Panc1 (cell line): ENCODE data around the gene ALX3. TPM values are rescaled to one million over a fixed set of nuclear protein-coding genes. Genes with fewer than 3 reads are reported as not detected.

Experiments used
- ATAC-seq: fragments of 200-7000 bp; cut with Tn5 transposase; 2 replicates; pipeline ENCODE4 v1.9.1; 2020; ENCODE audit warnings: mild to moderate bottlenecking, moderate library complexity
- BruUV-seq: library from RNA; stranded (reverse); fragments of 400-500 nt; replicated peaks from 2 replicates; lab custom pipeline; 2021; lab: Mats Ljungman, UMichigan
- CTCF ChIA-PET: fragments of 300-600 bp; sonication (Branson Sonifier 250); formaldehyde crosslinking; loops from one replicate; lab custom pipeline; 2022; ENCODE audit warnings: antibody characterized with exemption; lab: Charles Lee
- POLR2A ChIA-PET: fragments of 300-600 bp; sonication (Branson Sonifier 250); formaldehyde crosslinking; loops from one replicate; lab custom pipeline; 2022; ENCODE audit warnings: antibody characterized with exemption; lab: Charles Lee
- DNase-seq: peaks from one replicate; pipeline ENCODE4 v3.0.0-alpha.2; 2010; ENCODE audit warnings: low read depth, low spot score
- H3K27ac ChIP-seq: 2 replicates; pipeline ENCODE4 v1.5.1; 2011; ENCODE audit warnings: mild to moderate bottlenecking, low read length, inconsistent platforms
- H3K27me3 ChIP-seq: fragments of 200-500 bp; sonication (Bioruptor generic); 2 replicates; pipeline ENCODE4 v1.6.0; 2014; ENCODE audit warnings: low read length, inconsistent platforms; ENCODE audit not compliant: control insufficient read depth, insufficient read depth
- H3K36me3 ChIP-seq: fragments of 200-500 bp; sonication (Bioruptor generic); 2 replicates; pipeline ENCODE4 v1.5.1; 2014; ENCODE audit warnings: inconsistent platforms, mild to moderate bottlenecking, low read length, moderate library complexity; ENCODE audit not compliant: control insufficient read depth, insufficient read depth
- H3K4me1 ChIP-seq: 2 replicates; pipeline ENCODE4 v1.5.1; 2011; ENCODE audit warnings: inconsistent platforms, mild to moderate bottlenecking, low read length, moderate library complexity; ENCODE audit not compliant: control insufficient read depth, insufficient read depth
- H3K4me3 ChIP-seq, 2 experiments: 2 replicates each; pipeline ENCODE4 v1.5.1; 2011 to 2012; ENCODE audit warnings: low read depth in 2 of 2, low read length in 2 of 2, mild to moderate bottlenecking in 2 of 2, inconsistent platforms in 1 of 2, moderate library complexity in 1 of 2
- H3K9me3 ChIP-seq: fragments of 200-500 bp; sonication (Bioruptor generic); 2 replicates; pipeline ENCODE4 v1.5.1; 2014; ENCODE audit warnings: low read depth, mild to moderate bottlenecking, inconsistent platforms, low read length, moderate library complexity; ENCODE audit not compliant: control insufficient read depth, insufficient read depth
- CTCF ChIP-seq: fragments of 450-650 bp; IDR thresholded peaks from 2 replicates; pipeline ENCODE4 v1.5.1; 2017; ENCODE audit warnings: mild to moderate bottlenecking
- POLR2AphosphoS5 ChIP-seq: IDR thresholded peaks from 2 replicates; pipeline ENCODE4 v1.6.1; 2012; ENCODE audit warnings: mild to moderate bottlenecking, low read depth, low read length, moderate library complexity
- REST ChIP-seq, 2 experiments: IDR thresholded peaks; 2 replicates each; pipeline ENCODE4 v1.6.1; 2011 to 2012; ENCODE audit warnings: low read depth in 2 of 2, control low read depth in 1 of 2, low read length in 1 of 2, mild to moderate bottlenecking in 1 of 2, moderate library complexity in 1 of 2; ENCODE audit not compliant: insufficient read depth in 1 of 2
- SIN3A ChIP-seq: IDR thresholded peaks from 2 replicates; pipeline ENCODE4 v1.6.1; 2012; ENCODE audit warnings: low read depth, mild to moderate bottlenecking, low read length, moderate library complexity, borderline replicate concordance; ENCODE audit not compliant: insufficient read depth
- TCF7L2 ChIP-seq: IDR thresholded peaks from 2 replicates; pipeline ENCODE4 v1.6.1; 2011; ENCODE audit warnings: mild to moderate bottlenecking, low read depth, low read length, inconsistent platforms
- in situ Hi-C: cut with HindIII; loops from 2 replicates; pipeline ENCODE4 v1.10.0; 2016; ENCODE audit warnings: low sequenced_read_pairs, low pct_unique_long_range_greater_than_20kb
- intact Hi-C: fragments of 100-400 bp; cut with micrococcal nuclease; formaldehyde crosslinking; loops from one replicate; pipeline ENCODE4 v1.10.0; 2022; ENCODE audit not compliant: unreplicated experiment
- total RNA-seq: library from RNA; stranded (reverse); gene quantifications from one replicate; pipeline ENCODE4 v1.2.1, GENCODE V29; 2021; ENCODE audit not compliant: unreplicated experiment

ALX3 gene
- total RNA-seq, 1 experiment from 2014 or later = not detected

DNA sequence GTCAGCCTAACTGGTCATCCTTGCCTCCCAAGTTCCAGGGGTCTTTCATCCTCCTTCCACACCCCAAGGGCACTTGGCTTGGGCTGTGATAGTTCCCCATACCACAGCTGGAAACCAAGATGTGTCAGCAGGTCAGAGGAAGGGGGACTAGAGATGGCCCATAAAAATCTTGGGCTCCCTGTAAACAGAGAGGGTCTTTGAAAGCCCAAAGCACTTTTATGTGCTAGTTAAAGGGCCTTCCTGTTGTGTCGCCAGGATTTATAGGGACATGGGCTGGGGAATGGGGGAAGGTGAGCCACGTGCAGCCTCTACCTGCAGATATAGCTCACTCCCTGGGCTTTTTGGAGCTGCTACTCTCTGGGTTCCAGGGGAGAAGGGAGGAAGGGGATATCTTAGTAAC, 29.9 kb upstream of the ALX3 start:
- DNase-seq = no peak
- intact Hi-C loops = loop anchor here (2.0 kb wide), 1 partner anchor 50 kb away; no protein-coding TSS in a partner anchor
- H3K9me3 ChIP-seq = no peaks in the 10 kb centered on the region
- TF ChIP-seq CTCF = no peak
- TF ChIP-seq REST (IDR thresholded peaks at IDR 0.05; ENCODE audit: insufficient read depth in 1 of 2, low read depth in 2 of 2, low read length in 1 of 2) = no peak
- TF ChIP-seq TCF7L2 = no peak
- TF ChIP-seq SIN3A = no peak
- TF ChIP-seq POLR2AphosphoS5 = no peak
- in situ Hi-C loops = no loop called here
- no peaks in the 10 kb centered on the region for H3K4me1 ChIP-seq
- H3K27ac ChIP-seq = no peak overlapping the region
- ATAC-seq = no peak
- no TSS peak for BruUV-seq
- H3K4me3 ChIP-seq = no peak overlapping the region
- H3K27me3 ChIP-seq = no peaks in the 10 kb centered on the region
- H3K36me3 ChIP-seq = no peaks in the 10 kb centered on the region
- CTCF ChIA-PET = interaction anchor here (1.1 kb wide), 1 partner anchor 12 kb away, joined by 3 read pairs; no protein-coding TSS in a partner anchor
- POLR2A ChIA-PET = no interaction called here

- intact Hi-C loops (no loop called here), in situ Hi-C loops (no loop called here)
- no peak overlapping the region for H3K27ac ChIP-seq
- H3K9me3 ChIP-seq = no peaks in the 10 kb centered on the region
- H3K27me3 ChIP-seq = no peaks in the 10 kb centered on the region
- CTCF ChIA-PET = interaction anchor here (0.7 to 2.7 kb wide), 2 partner anchors 10 to 23 kb away, joined by 3 to 7 read pairs; no protein-coding TSS in a partner anchor
- no peaks in the 10 kb centered on the region for H3K36me3 ChIP-seq
- H3K4me3 ChIP-seq = no peak overlapping the region
- ATAC-seq (no peak), DNase-seq (no peak)
- no TSS peak for BruUV-seq
- POLR2A ChIA-PET = no interaction called here
- no peak for TF ChIP-seq SIN3A
- TF ChIP-seq TCF7L2 = no peak
- TF ChIP-seq POLR2AphosphoS5 = no peak
- no peak for TF ChIP-seq REST (IDR thresholded peaks at IDR 0.05; ENCODE audit: insufficient read depth in 1 of 2, low read depth in 2 of 2, low read length in 1 of 2)
- TF ChIP-seq CTCF = no peak
- H3K4me1 ChIP-seq = no peaks in the 10 kb centered on the region
These were observed 28.0 kb upstream of the ALX3 start for GRCh38 chr1:110098222-110099026.
